K562 (cell line): Measurements from ENCODE around the gene CTSW. TPM values are rescaled to one million over a fixed set of nuclear protein-coding genes. Genes with fewer than 3 reads are reported as not detected.
A peak's percentile ranks its signal among the peaks of the same experiment; 100 is the strongest.

ENCODE experiments used
- ATF1 ChIP-seq, 2 experiments: fragments of 450-650 bp in 1 of 2; IDR thresholded peaks; 2 replicates each; pipeline ENCODE4 v1.6.1; 2016; ENCODE audit warnings: missing compliant biosample characterization in 1 of 2, missing genetic modification characterization in 1 of 2
- CC2D1A ChIP-seq: fragments of 450-650 bp; IDR thresholded peaks from 2 replicates; pipeline ENCODE4 v1.6.1; 2017; ENCODE audit warnings: mild to moderate bottlenecking
- E4F1 ChIP-seq: fragments of 250-450 bp; sonication (Bioruptor Pico); IDR thresholded peaks from 2 replicates; pipeline ENCODE4 v1.5.0; 2021; ENCODE audit warnings: mild to moderate bottlenecking, borderline replicate concordance
- FOXK2 ChIP-seq, 2 experiments: fragments of 450-650 bp; IDR thresholded peaks in 1 of 2; conservative IDR thresholded peaks in 1 of 2; 2 replicates each; pipeline ENCODE4 v1.6.1; 2016; ENCODE audit warnings: low read depth in 2 of 2, mild to moderate bottlenecking in 1 of 2
- HDAC3 ChIP-seq: fragments of 450-650 bp; IDR thresholded peaks from 2 replicates; pipeline ENCODE4 v1.6.1; 2018; ENCODE audit warnings: borderline replicate concordance, mild to moderate bottlenecking, moderate library complexity; ENCODE audit not compliant: partially characterized antibody
- HDGF ChIP-seq: fragments of 450-650 bp; IDR thresholded peaks from 2 replicates; pipeline ENCODE4 v1.6.1; 2016
- ILF3 ChIP-seq: fragments of 450-650 bp; IDR thresholded peaks from 2 replicates; pipeline ENCODE4 v1.6.1; 2018; ENCODE audit warnings: antibody characterized with exemption, mild to moderate bottlenecking, moderate library complexity, borderline replicate concordance
- KHSRP ChIP-seq: fragments of 450-650 bp; IDR thresholded peaks from 2 replicates; pipeline ENCODE4 v1.6.1; 2017
- MCM5 ChIP-seq: fragments of 450-650 bp; IDR thresholded peaks from 2 replicates; pipeline ENCODE4 v1.6.1; 2016; ENCODE audit warnings: low read depth
- NCOA4 ChIP-seq: fragments of 450-650 bp; IDR thresholded peaks from 2 replicates; pipeline ENCODE4 v1.6.1; 2018; ENCODE audit warnings: mild to moderate bottlenecking; ENCODE audit not compliant: partially characterized antibody
- NR2C1 ChIP-seq, 2 experiments: fragments of 450-650 bp; IDR thresholded peaks; 2 replicates each; pipeline ENCODE4 v1.6.1; 2017; ENCODE audit warnings: mild to moderate bottlenecking in 2 of 2, antibody characterized with exemption in 1 of 2, inconsistent platforms in 1 of 2, missing compliant biosample characterization in 1 of 2, missing genetic modification characterization in 1 of 2
- POLR3G ChIP-seq: IDR thresholded peaks from 2 replicates; pipeline ENCODE4 v1.6.1; 2011; ENCODE audit not compliant: insufficient read length, insufficient replicate concordance; ENCODE audit errors: extremely low read depth
- RAD51 ChIP-seq: fragments of 450-650 bp; IDR thresholded peaks from 2 replicates; pipeline ENCODE4 v1.7.1; 2016; ENCODE audit warnings: low read depth, mild to moderate bottlenecking, borderline replicate concordance
- SMARCA4 ChIP-seq: fragments of 450-650 bp; IDR thresholded peaks from 2 replicates; pipeline ENCODE4 v1.6.1; 2016
- SRSF3 ChIP-seq: fragments of 200-400 bp; formaldehyde crosslinking; IDR thresholded peaks from 2 replicates; pipeline ENCODE4 v1.6.1; 2016; ENCODE audit warnings: mild to moderate bottlenecking, low read length, moderate library complexity; ENCODE audit not compliant: insufficient read depth
- TAF7 ChIP-seq: fragments of 450-650 bp; IDR thresholded peaks from 2 replicates; pipeline ENCODE4 v1.6.1; 2016; ENCODE audit warnings: missing genetic modification characterization, missing compliant biosample characterization
- TFAP4 ChIP-seq: sonication (generic); formaldehyde crosslinking; IDR thresholded peaks from 2 replicates; pipeline ENCODE4 v1.8.0; 2022; ENCODE audit warnings: missing genetic modification reagents, mild to moderate bottlenecking, moderate library complexity, borderline replicate concordance
- ZC3H11A ChIP-seq: IDR thresholded peaks from 2 replicates; pipeline ENCODE4 v1.6.1; 2012; ENCODE audit warnings: low read depth, low read length, improper control_type of control experiment
- ZFP36 ChIP-seq: fragments of 150-350 bp; IDR thresholded peaks from 2 replicates; pipeline ENCODE4 v1.6.1; 2018; ENCODE audit warnings: low read length, low read depth; ENCODE audit not compliant: partially characterized antibody
- ZNF143 ChIP-seq: sonication (generic); formaldehyde crosslinking; IDR thresholded peaks from 2 replicates; pipeline ENCODE4 v1.9.0; 2022; ENCODE audit warnings: mild to moderate bottlenecking, missing genetic modification reagents
- ZNF146 ChIP-seq: IDR thresholded peaks from one replicate; pipeline ENCODE4 v1.6.1; 2018; ENCODE audit warnings: missing compliant biosample characterization; ENCODE audit not compliant: unreplicated experiment
- ZNF232 ChIP-seq: sonication (generic); formaldehyde crosslinking; IDR thresholded peaks from 2 replicates; pipeline ENCODE4 v1.8.0; 2022; ENCODE audit warnings: mild to moderate bottlenecking, missing genetic modification reagents
- ZNF740 ChIP-seq, 3 experiments: fragments of 200-800 bp in 1 of 3; sonication (Bioruptor generic) in 1 of 3; sonication (generic) in 1 of 3; formaldehyde crosslinking in 1 of 3; IDR thresholded peaks; 2 replicates each; pipeline versions ENCODE4 v1.6.1 to v1.8.0; 2016 to 2022; ENCODE audit warnings: mild to moderate bottlenecking in 2 of 3, missing compliant biosample characterization in 2 of 3, missing genetic modification characterization in 2 of 3, missing genetic modification reagents in 1 of 3
- ZNF766 ChIP-seq: fragments of 200-800 bp; sonication (Bioruptor generic); conservative IDR thresholded peaks from 2 replicates; pipeline ENCODE4 v1.6.1; 2016; ENCODE audit warnings: missing genetic modification characterization, missing compliant biosample characterization
- polyA plus RNA-seq, 8 experiments: library from polyadenylated mRNA; depleted of rRNA in 4 of 8; stranded (reverse) in 5 of 8; unstranded in 3 of 8; fragments of >200 nt; fragmentation: Nextera tagmentation in 2 of 8; fragmentation: Illumina TruSeq in 1 of 8; extraction: Ambion mirVana in 2 of 8; extraction: Trizol in 1 of 8; gene quantifications; 2 replicates each; pipeline versions ENCODE4 v1.2.1 to v1.2.3, GENCODE V29; 2011 to 2014; ENCODE audit warnings: inconsistent platforms in 1 of 8, missing spikeins in 1 of 8
- total RNA-seq, 7 experiments: library from RNA; depleted of rRNA in 6 of 7; stranded (reverse); fragments of >200 nt in 6 of 7; fragmentation: Illumina TruSeq in 2 of 7; extraction: Trizol in 2 of 7; gene quantifications; 2 replicates each; pipeline versions ENCODE4 v1.2.1 to v1.2.3, GENCODE V29; 2011 to 2021; ENCODE audit warnings: low replicate concordance in 1 of 7

The CTSW gene
- total and polyA plus RNA-seq, 9 of the 15 experiments (the other 6 are each of a cell fraction or from before 2014, with no cell fraction given) = 0.04 TPM; not detected in 8

GRCh38 chr11:65890324-65891218 is 10.9 kb downstream of the CTSW start, which contains the start of gene CCDC85B (continued):
- no peak; the same call in 1 of the 2 replicates for TF ChIP-seq TFAP4 (CRISPR knock-in tag)
- no peak for TF ChIP-seq TAF7 (tag)
- TF ChIP-seq KHSRP = no peak
- peak; percentile 55; the same call in 1 of the 2 replicates for TF ChIP-seq ZNF766 (CRISPR knock-in tag)
- TF ChIP-seq E4F1 = no peak
- no peak for TF ChIP-seq SMARCA4
- 0 out of 2 replicates have a peak, but pooled peaks have one; percentile 39 for TF ChIP-seq ZNF740 (CRISPR knock-in tag; IDR thresholded peaks at IDR 0.05)
- TF ChIP-seq ZNF740 (tag; IDR thresholded peaks at IDR 0.05) = no peak
- no peak for TF ChIP-seq NCOA4
- peak; percentile 54; the same call in 1 of the 2 replicates for TF ChIP-seq ZNF143 (CRISPR knock-in tag)
- peak; percentile 83; the same call in 1 of the 2 replicates for TF ChIP-seq ILF3
- no peak for TF ChIP-seq NR2C1 (IDR thresholded peaks at IDR 0.05)
- TF ChIP-seq NR2C1 (tag; IDR thresholded peaks at IDR 0.05) = no peak
- TF ChIP-seq ZC3H11A = no peak
- TF ChIP-seq ZNF232 (CRISPR knock-in tag) = no peak
- TF ChIP-seq ZFP36 = no peak
- TF ChIP-seq HDGF = no peak
- no peak for TF ChIP-seq ZNF146 (CRISPR knock-in tag)
- no peak for TF ChIP-seq FOXK2 (conservative IDR thresholded peaks at IDR 0.05 in 1 of 2, IDR thresholded peaks at IDR 0.05 in 1 of 2; ENCODE audit: low read depth in 2 of 2)
- no peak for TF ChIP-seq HDAC3
- no peak for TF ChIP-seq CC2D1A
- TF ChIP-seq SRSF3 = no peak
- TF ChIP-seq POLR3G = no peak
- TF ChIP-seq RAD51 = no peak
- TF ChIP-seq MCM5 = no peak
- no peak for TF ChIP-seq ATF1 (CRISPR knock-in tag; IDR thresholded peaks at IDR 0.05)
- TF ChIP-seq ATF1 (tag; IDR thresholded peaks at IDR 0.05) = peak; percentile 85
